HG02884 (cell line): ENCODE data around the gene ZCWPW2.

Source experiments
- ATAC-seq: cut with Tn5 transposase; IDR thresholded peaks from one replicate; pipeline ENCODE4 v1.9.1; 2021; ENCODE audit warnings: mild to moderate bottlenecking, moderate library complexity; ENCODE audit not compliant: unreplicated experiment

The ZCWPW2 gene

GRCh38 chr3:28348629-28349468 is at the start of gene ZCWPW2, which contains the start of gene AZI2:
TSS of gene ZCWPW2 (plus strand) at chr3:28348721. CDS start at chr3:28413069, 64,348 bp downstream.
TSS of gene AZI2 (minus strand) at chr3:28348824. CDS start at chr3:28340617, 8,207 bp downstream.
- ATAC-seq, result peak; percentile 84

GRCh38 chr3:28299705-28300104 is 48.8 kb upstream of the ZCWPW2 start:
- no peak for ATAC-seq

- no peak for ATAC-seq
Observed at GRCh38 chr3:28300345-28300962, 48.1 kb upstream of the ZCWPW2 start.

GRCh38 chr3:28301688-28302087 is 46.8 kb upstream of the ZCWPW2 start:
- ATAC-seq, result no peak

GRCh38 chr3:28308196-28308595 is 40.3 kb upstream of the ZCWPW2 start:
- ATAC-seq, result no peak

GRCh38 chr3:28315711-28316110 is 32.8 kb upstream of the ZCWPW2 start:
- ATAC-seq, result no peak

- ATAC-seq, result no peak
Observed at GRCh38 chr3:28316226-28316625, 32.3 kb upstream of the ZCWPW2 start.

- ATAC-seq, result peak; percentile 88
Observed at GRCh38 chr3:28317438-28318022, 31.0 kb upstream of the ZCWPW2 start.

- no peak for ATAC-seq
Observed at GRCh38 chr3:28320981-28321380, 27.5 kb upstream of the ZCWPW2 start.

- ATAC-seq, result no peak
Observed at GRCh38 chr3:28322464-28322863, 26.1 kb upstream of the ZCWPW2 start.

- ATAC-seq, result peak; percentile 65
Observed at GRCh38 chr3:28326458-28326926, 22.0 kb upstream of the ZCWPW2 start.

GRCh38 chr3:28328188-28329151 is 20.1 kb upstream of the ZCWPW2 start:
- no peak for ATAC-seq

GRCh38 chr3:28334552-28334951 is 14.0 kb upstream of the ZCWPW2 start:
- no peak for ATAC-seq

GRCh38 chr3:28335246-28335645 is 13.3 kb upstream of the ZCWPW2 start:
- ATAC-seq, result no peak

- no peak for ATAC-seq
Observed at GRCh38 chr3:28337230-28337629, 11.3 kb upstream of the ZCWPW2 start.

- ATAC-seq, result no peak
Observed at GRCh38 chr3:28343144-28343543, 5.4 kb upstream of the ZCWPW2 start.

GRCh38 chr3:28345690-28346089 is 2.8 kb upstream of the ZCWPW2 start:
- ATAC-seq, result no peak

- ATAC-seq, result no peak
Observed at GRCh38 chr3:28347374-28348264, 902 bp upstream of the ZCWPW2 start.

GRCh38 chr3:28348265-28348628 is 274 bp upstream of the ZCWPW2 start:
- no peak for ATAC-seq
